ENCODE data around the gene LRRC17.

Gene LRRC17

GRCh38 chr7:102991540-102992214 lies 78.9 kb downstream of the LRRC17 start (continued):
- TF ChIP-seq RBAK (tag by site-specific recombination; IDR thresholded peaks at IDR 0.05) (0 out of 2 replicates have a peak, but pooled peaks have one; percentile 32), ZNF623 (tag by site-specific recombination; IDR thresholded peaks at IDR 0.05) (no peak; the same call in 1 of the 2 replicates), ZBTB48 (tag by site-specific recombination; IDR thresholded peaks at IDR 0.05) (0 out of 2 replicates have a peak, but pooled peaks have one; percentile 32), ZNF548 (tag by site-specific recombination; IDR thresholded peaks at IDR 0.05) (no peak), ZNF626 (tag by site-specific recombination; IDR thresholded peaks at IDR 0.05) (peak; percentile 41; the same call in 1 of the 2 replicates), ZNF791 (tag by site-specific recombination; IDR thresholded peaks at IDR 0.05) (no peak), GLIS1 (tag by site-specific recombination; IDR thresholded peaks at IDR 0.05) (peak; percentile 20; the same call in 1 of the 2 replicates), ZNF585B (tag by site-specific recombination; IDR thresholded peaks at IDR 0.05) (0 out of 2 replicates have a peak, but pooled peaks have one; percentile 5), ZNF138 (tag by site-specific recombination; IDR thresholded peaks at IDR 0.05; ENCODE audit: borderline replicate concordance) (no peak), ZNF146 (tag by site-specific recombination; IDR thresholded peaks at IDR 0.05) (peak; percentile 36; the same call in 1 of the 2 replicates), ZNF155 (tag by site-specific recombination; IDR thresholded peaks at IDR 0.05) (peak; percentile 36; the same call in 1 of the 2 replicates), ZFP37 (tag by site-specific recombination; IDR thresholded peaks at IDR 0.05) (peak; percentile 52), ZNF488 (tag by site-specific recombination; IDR thresholded peaks at IDR 0.05) (no peak), ZNF24 (tag by site-specific recombination; IDR thresholded peaks at IDR 0.05) (peak; percentile 98), SCRT2 (tag by site-specific recombination; IDR thresholded peaks at IDR 0.05) (0 out of 2 replicates have a peak, but pooled peaks have one; percentile 12), ZNF335 (tag by site-specific recombination; conservative IDR thresholded peaks at IDR 0.05) (peak; percentile 66), TSHZ1 (tag by site-specific recombination; IDR thresholded peaks at IDR 0.05; ENCODE audit: borderline replicate concordance) (peak; percentile 89), SETDB1 (IDR thresholded peaks at IDR 0.05; ENCODE audit: insufficient read length, low read length) (peak; percentile 16), OVOL3 (tag by site-specific recombination; IDR thresholded peaks at IDR 0.05) (0 out of 2 replicates have a peak, but pooled peaks have one; percentile 27), SP7 (tag by site-specific recombination; IDR thresholded peaks at IDR 0.05) (peak; percentile 94), ZNF747 (tag by site-specific recombination; IDR thresholded peaks at IDR 0.05) (no peak), BCL11B (tag by site-specific recombination; IDR thresholded peaks at IDR 0.05; ENCODE audit: low read depth) (no peak), ZNF776 (tag by site-specific recombination; IDR thresholded peaks at IDR 0.05; ENCODE audit: borderline replicate concordance) (no peak), ZBTB21 (tag by site-specific recombination; IDR thresholded peaks at IDR 0.05) (peak; percentile 63), ZNF398 (tag by site-specific recombination; IDR thresholded peaks at IDR 0.05) (peak; percentile 69), ZBTB1 (tag by site-specific recombination; IDR thresholded peaks at IDR 0.05) (peak; percentile 44; the same call in 1 of the 2 replicates)
- TF ChIP-seq, protein P1, sequence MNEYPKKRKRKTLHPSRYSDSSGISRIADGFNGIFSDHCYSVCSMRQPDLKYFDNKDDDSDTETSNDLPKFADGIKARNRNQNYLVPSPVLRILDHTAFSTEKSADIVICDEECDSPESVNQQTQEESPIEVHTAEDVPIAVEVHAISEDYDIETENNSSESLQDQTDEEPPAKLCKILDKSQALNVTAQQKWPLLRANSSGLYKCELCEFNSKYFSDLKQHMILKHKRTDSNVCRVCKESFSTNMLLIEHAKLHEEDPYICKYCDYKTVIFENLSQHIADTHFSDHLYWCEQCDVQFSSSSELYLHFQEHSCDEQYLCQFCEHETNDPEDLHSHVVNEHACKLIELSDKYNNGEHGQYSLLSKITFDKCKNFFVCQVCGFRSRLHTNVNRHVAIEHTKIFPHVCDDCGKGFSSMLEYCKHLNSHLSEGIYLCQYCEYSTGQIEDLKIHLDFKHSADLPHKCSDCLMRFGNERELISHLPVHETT (tag by site-specific recombination; IDR thresholded peaks at IDR 0.05), result peak; percentile 90
- TF ChIP-seq, protein P2, sequence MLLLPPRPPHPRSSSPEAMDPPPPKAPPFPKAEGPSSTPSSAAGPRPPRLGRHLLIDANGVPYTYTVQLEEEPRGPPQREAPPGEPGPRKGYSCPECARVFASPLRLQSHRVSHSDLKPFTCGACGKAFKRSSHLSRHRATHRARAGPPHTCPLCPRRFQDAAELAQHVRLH (tag by site-specific recombination; IDR thresholded peaks at IDR 0.05), result peak; percentile 85
- TF ChIP-seq, protein P3, sequence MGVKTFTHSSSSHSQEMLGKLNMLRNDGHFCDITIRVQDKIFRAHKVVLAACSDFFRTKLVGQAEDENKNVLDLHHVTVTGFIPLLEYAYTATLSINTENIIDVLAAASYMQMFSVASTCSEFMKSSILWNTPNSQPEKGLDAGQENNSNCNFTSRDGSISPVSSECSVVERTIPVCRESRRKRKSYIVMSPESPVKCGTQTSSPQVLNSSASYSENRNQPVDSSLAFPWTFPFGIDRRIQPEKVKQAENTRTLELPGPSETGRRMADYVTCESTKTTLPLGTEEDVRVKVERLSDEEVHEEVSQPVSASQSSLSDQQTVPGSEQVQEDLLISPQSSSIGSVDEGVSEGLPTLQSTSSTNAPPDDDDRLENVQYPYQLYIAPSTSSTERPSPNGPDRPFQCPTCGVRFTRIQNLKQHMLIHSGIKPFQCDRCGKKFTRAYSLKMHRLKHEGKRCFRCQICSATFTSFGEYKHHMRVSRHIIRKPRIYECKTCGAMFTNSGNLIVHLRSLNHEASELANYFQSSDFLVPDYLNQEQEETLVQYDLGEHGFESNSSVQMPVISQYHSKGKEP (tag by site-specific recombination; IDR thresholded peaks at IDR 0.05), result peak; percentile 50; the same call in 1 of the 2 replicates
- TF ChIP-seq, protein P4, sequence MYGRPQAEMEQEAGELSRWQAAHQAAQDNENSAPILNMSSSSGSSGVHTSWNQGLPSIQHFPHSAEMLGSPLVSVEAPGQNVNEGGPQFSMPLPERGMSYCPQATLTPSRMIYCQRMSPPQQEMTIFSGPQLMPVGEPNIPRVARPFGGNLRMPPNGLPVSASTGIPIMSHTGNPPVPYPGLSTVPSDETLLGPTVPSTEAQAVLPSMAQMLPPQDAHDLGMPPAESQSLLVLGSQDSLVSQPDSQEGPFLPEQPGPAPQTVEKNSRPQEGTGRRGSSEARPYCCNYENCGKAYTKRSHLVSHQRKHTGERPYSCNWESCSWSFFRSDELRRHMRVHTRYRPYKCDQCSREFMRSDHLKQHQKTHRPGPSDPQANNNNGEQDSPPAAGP (tag by site-specific recombination; IDR thresholded peaks at IDR 0.05), result peak; percentile 74

All from HEK293 (cell line).